Panc1 (cell line): ENCODE results near the gene SLC35E3.

Source experiments
- CTCF ChIP-seq: fragments of 450-650 bp; IDR thresholded peaks from 2 replicates; pipeline ENCODE4 v1.5.1; 2017; ENCODE audit warnings: mild to moderate bottlenecking
- TCF7L2 ChIP-seq: IDR thresholded peaks from 2 replicates; pipeline ENCODE4 v1.6.1; 2011; ENCODE audit warnings: mild to moderate bottlenecking, low read depth, low read length, inconsistent platforms

DNA sequence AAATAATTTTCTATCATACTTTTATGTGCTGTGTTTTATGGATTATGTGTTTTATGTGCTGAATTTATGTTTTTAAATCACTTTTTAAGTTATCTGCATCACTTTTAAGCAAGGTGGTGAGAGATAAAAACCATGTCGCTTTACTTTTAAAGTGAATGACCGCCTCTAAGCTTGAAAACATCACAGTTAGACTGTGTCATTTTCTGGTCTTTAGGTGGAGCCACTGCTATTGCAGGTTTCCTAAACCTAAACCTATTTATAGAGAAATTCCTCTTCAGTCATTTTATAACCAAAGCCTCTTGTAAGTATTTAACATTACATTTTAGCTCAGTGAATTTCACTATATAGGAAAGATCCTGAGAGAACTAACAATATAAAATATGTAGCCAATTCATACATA lies 41.0 kb downstream of the SLC35E3 start:
- TF ChIP-seq CTCF (peak; percentile 49; the same call in 1 of the 2 replicates), TCF7L2 (no peak)
